GM21737 (cell line): ENCODE measurements around the gene MYO5B.
A peak's percentile ranks its signal among the peaks of the same experiment; 100 is the strongest.

Experiments used
- ATAC-seq: cut with Tn5 transposase; IDR thresholded peaks from one replicate; pipeline ENCODE4 v1.9.1; 2021; ENCODE audit warnings: mild to moderate bottlenecking, moderate library complexity; ENCODE audit not compliant: unreplicated experiment

Gene MYO5B

DNA sequence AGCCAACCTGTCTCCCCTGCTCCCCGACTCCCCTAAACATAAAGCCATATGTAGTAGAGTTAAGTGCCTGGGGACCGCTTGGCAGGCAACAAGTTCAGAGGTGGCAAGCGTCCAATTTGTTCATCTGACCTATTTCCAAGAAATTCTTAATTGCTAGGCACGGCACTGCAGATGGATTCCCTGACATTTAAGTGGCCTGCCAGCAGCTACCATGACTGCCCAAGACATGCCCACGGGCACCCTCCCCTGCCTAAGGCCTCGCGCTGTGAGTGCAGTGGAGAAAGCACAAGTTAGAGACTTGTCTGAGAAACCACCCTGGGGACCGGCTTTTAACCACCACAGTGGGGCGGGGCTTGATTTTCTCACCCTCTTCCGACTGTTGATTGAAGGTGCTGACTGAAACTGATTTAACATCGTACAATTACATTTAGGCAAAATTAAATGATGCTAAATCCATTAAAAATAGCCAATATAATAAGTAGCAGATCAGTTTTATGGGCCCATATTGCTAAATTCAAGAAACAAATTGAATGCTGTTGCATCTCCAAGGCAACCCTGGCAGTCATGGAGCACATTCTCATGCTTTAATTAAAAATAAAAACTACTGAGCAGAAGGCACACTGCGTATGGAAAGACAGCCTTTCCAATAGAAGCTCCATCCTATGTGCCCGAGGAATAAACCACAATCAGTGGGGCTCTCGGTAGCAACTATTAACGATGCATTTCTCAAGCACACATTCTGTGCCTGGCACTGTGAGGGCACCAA lies 218.0 kb downstream of the MYO5B start:
- ATAC-seq: no peak

- ATAC-seq: no peak
Measured at GRCh38 chr18:49976001-49976400, 218.9 kb downstream of the MYO5B start.

DNA sequence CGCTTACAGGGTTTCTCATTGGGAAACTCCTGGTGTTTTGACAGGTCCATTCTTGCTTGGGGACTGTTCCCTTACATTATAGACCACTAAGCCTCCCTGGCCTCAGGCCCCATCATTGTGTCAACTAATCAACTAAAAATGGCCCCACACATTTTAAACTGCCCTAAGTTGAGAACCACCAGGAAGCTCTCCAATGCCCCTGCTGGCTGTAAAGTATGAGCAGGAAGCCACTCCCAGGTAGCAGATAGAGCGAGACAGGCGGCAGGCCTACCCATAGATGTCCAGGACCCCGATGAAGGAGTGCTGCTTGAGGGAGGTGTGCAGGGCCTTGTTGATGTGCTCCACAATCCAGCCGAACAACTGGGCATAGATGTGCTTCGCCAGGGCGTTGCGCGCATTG lies 220.9 kb downstream of the MYO5B start:
- ATAC-seq: no peak

DNA sequence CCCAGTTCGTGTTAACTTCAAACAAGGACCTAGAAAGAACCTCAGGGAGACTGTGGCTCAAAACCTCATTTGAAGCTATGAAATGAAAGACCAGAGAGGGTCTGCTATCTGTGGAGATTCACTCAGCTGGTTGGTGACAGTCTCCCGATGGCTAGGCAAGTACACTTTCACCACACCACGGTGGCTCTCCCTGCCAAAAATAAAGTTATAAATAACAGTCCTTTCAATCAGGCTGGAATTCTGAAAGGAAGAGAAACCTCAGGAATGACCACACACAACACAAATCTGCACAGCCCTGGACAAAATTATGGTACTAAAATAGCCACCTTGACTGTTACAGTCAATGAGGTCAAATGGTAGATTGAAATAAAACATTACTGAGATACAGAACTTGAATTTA lies 221.4 kb downstream of the MYO5B start:
- no peak for ATAC-seq

GRCh38 chr18:49972535-49972934 lies 222.4 kb downstream of the MYO5B start:
- ATAC-seq: no peak

- ATAC-seq: no peak
Measured at GRCh38 chr18:49971462-49971861, 223.5 kb downstream of the MYO5B start.

GRCh38 chr18:49970319-49970718 lies 224.6 kb downstream of the MYO5B start:
- no peak for ATAC-seq

- ATAC-seq: no peak
Measured at GRCh38 chr18:49968644-49969309, 226.2 kb downstream of the MYO5B start.

- ATAC-seq: no peak
Measured at GRCh38 chr18:49967636-49968313, 227.2 kb downstream of the MYO5B start.

GRCh38 chr18:49967171-49967570 lies 227.8 kb downstream of the MYO5B start:
- peak; percentile 78 for ATAC-seq

- no peak for ATAC-seq
Measured at GRCh38 chr18:49966090-49966489, 228.9 kb downstream of the MYO5B start.

DNA sequence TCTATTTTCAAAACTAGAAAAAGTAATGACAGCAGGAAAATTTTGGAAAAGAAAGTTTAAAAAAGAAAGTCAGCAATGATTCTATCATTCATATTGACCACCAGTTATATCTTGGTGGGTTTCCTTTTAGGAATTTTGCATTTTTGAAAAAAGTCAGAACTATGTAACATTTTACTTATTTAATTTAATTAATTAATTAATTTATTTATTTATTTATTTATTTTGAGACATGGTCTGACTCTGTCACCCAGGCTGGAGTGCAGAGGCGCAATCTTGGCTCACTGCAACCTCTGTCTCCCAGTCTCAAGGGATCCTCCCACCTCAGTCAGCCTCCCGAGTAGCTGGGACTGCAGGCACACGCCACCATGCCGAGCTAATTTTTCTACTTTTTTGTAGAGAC lies 231.7 kb downstream of the MYO5B start:
- no peak for ATAC-seq

DNA sequence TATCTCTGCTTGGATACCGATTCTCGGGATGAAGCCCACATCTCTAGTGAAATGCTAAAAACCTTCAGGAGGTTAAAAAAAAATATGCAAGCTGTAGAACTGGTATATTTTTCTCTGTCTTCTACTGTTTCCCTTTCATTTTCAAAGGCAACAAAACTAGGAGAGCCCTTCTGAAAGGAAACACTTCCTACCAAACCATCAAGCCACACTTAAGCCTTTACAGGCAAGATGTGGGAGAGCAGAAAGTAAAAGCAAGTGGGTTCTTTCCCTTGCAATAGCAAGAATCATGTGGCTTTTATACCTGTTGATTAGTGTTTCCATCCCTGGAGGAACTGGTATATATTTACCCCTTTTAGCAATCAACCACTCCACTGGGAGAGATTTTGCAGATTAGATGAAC lies 233.7 kb downstream of the MYO5B start:
- no peak for ATAC-seq

DNA sequence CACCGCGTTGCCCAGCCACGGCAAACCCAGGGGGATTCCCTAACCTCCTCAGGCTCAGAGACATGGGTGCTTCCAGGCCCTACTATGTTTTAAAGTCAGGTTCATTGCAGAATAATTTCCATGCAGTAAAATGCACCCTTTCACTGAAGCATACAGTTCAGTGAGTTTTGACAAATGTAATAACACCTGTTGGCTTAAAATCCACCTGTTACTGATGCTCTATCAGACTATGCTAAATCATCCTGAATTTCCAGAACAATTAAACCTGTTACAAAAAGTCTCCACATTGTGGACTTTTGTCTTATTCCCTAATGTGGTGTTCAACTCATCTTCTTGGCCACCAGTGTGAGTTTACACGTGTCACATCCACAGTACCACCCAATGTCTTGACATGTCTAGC lies 234.6 kb downstream of the MYO5B start:
- no peak for ATAC-seq

DNA sequence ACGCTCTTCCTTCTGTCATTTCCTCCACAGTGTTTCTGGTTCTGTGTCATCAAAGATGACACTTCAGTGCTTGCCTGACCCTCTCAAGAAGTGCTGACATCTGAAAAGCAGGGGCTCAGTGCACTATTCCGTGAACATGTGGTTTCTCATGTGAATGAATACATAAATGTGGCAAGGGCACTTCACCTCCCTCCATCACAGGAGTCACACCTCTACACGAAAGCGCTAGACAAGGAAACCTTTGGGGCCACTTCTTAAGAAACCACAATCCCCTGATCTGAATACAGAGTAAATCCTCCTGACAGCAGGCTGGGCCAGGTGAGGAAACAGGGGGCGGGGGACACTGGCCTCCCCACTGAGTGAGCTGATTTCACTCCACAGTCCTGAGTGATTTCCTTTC lies 235.8 kb downstream of the MYO5B start:
- ATAC-seq: peak; percentile 71

- ATAC-seq: no peak
Measured at GRCh38 chr18:49955263-49955662, 239.7 kb downstream of the MYO5B start.

- no peak for ATAC-seq
Measured at GRCh38 chr18:49953391-49953790, 241.6 kb downstream of the MYO5B start.

- no peak for ATAC-seq
Measured at GRCh38 chr18:49949951-49950395, 245.0 kb downstream of the MYO5B start.

DNA sequence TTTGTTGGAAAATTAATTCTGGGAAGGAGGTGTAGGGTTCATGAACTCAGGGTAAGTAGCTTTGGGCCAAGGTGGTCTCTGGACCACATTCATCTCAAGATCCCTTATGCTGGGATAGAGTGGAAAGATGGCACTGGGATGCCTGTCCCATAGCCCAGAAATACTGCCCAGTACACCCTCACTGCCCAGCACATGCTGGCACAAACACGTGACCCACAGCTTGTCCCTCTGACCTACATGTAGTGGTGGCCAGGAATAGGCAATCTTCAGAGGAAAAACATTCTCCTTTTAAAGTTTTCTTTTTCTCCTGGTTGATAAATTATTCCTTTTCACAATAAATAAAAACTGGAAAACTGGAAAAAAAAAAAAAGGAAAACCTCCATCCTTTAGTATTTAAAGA lies 246.0 kb downstream of the MYO5B start:
- ATAC-seq: no peak

DNA sequence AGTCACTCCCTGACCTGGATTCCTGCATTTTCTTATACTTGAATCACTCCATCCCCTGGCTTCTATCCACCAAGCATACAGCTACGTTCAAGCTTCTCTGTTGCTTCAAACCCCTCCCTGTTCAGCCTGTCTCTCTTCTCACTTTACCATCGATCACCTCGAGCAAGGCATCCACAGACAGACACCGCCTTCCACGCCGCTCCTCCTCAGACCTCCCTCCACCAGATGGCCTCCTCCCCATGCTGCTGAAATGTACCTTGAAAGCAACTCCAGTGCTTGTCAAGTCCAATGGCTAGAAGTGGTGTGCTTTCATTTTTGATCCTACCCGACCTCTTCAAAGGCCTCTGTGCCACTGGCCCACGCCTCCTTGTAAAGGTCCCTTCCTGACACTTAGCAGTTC lies 250.3 kb downstream of the MYO5B start:
- no peak for ATAC-seq

DNA sequence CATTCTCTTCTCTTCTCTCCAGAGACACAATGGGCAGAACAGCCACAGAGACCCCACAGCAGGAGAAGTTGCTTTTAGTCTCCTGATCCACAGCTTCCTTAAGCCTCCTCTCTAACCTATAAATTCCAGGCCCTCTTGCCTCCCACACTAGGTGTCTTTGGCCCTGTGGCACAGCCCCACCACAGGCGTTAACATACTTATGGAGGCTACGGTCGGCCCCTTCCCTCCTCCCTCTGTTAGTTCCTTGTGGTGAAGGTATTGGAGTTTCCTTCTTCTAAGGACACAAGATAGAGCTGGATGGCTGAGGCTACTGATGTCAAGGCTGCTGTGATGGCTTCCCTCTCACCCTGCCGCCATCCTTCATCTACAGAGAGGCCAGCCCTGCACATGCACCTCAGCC lies 258.1 kb downstream of the MYO5B start:
- ATAC-seq: no peak

GRCh38 chr18:49935215-49935614 lies 259.7 kb downstream of the MYO5B start:
- no peak for ATAC-seq
